HG03103 (cell line): ENCODE data around the gene PTPRU.

Experiments
- ATAC-seq: cut with Tn5 transposase; IDR thresholded peaks from one replicate; pipeline ENCODE4 v1.9.1; 2021; ENCODE audit warnings: low read depth; ENCODE audit not compliant: unreplicated experiment

Gene PTPRU

GRCh38 chr1:29327223-29327935 lies 91.1 kb downstream of the PTPRU start:
- ATAC-seq = no peak

GRCh38 chr1:29329022-29329775 lies 92.9 kb downstream of the PTPRU start:
- no peak for ATAC-seq

GRCh38 chr1:29330089-29330488 lies 93.8 kb downstream of the PTPRU start:
- ATAC-seq = no peak

- ATAC-seq = no peak
Observed at GRCh38 chr1:29330856-29331255, 94.5 kb downstream of the PTPRU start.

GRCh38 chr1:29331309-29331708 lies 95.0 kb downstream of the PTPRU start:
- no peak for ATAC-seq

- no peak for ATAC-seq
Observed at GRCh38 chr1:29331729-29332128, 95.4 kb downstream of the PTPRU start.

GRCh38 chr1:29332204-29332603 lies 95.9 kb downstream of the PTPRU start:
- ATAC-seq = no peak

- no peak for ATAC-seq
Observed at GRCh38 chr1:29333008-29333407, 96.7 kb downstream of the PTPRU start.

- ATAC-seq = no peak
Observed at GRCh38 chr1:29335573-29335972, 99.3 kb downstream of the PTPRU start.

GRCh38 chr1:29338908-29339575 lies 102.7 kb downstream of the PTPRU start:
- ATAC-seq = no peak

GRCh38 chr1:29341936-29342335 lies 105.6 kb downstream of the PTPRU start:
- no peak for ATAC-seq

- ATAC-seq = no peak
Observed at GRCh38 chr1:29342351-29342750, 106.0 kb downstream of the PTPRU start.

GRCh38 chr1:29342983-29343382 lies 106.7 kb downstream of the PTPRU start:
- no peak for ATAC-seq

GRCh38 chr1:29343476-29343875 lies 107.2 kb downstream of the PTPRU start:
- ATAC-seq = no peak

- no peak for ATAC-seq
Observed at GRCh38 chr1:29343908-29344307, 107.6 kb downstream of the PTPRU start.

- ATAC-seq = no peak
Observed at GRCh38 chr1:29344336-29344735, 108.0 kb downstream of the PTPRU start.

GRCh38 chr1:29346576-29346975 lies 110.3 kb downstream of the PTPRU start:
- ATAC-seq = no peak

- no peak for ATAC-seq
Observed at GRCh38 chr1:29349871-29350491, 113.7 kb downstream of the PTPRU start.

GRCh38 chr1:29352719-29353420 lies 116.5 kb downstream of the PTPRU start:
- no peak for ATAC-seq

- ATAC-seq = no peak
Observed at GRCh38 chr1:29354511-29355098, 118.3 kb downstream of the PTPRU start.
